ENCODE measurements around the gene KCTD11.

Gene KCTD11

DNA sequence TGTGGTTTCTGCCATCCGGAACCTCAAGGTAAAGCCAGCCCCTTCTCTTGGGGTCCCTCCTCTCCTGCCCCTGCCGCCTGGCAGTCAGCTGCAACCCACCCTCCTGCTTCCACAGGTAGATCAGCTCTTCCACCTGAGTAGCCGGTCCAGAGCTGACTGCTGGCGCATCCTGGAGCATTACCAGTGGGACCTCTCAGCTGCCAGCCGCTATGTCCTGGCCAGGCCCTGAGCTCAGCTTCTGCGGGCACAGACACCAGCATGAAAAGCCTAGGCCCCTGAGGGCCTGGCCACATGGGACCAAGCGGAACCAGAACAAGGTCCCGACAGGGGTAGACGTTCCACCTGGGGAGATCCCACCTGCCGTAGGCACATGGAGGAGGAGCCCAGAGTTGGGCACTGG lies 36.9 kb downstream of the KCTD11 start:
- H2BK5ac ChIP-seq (ENCODE audit: low read length) = no peak overlapping the region
- no peak overlapping the region for H2BK15ac ChIP-seq (ENCODE audit: low read length)
- no peak overlapping the region for H3K4ac ChIP-seq (ENCODE audit: low read length)
- peaks cover 13 to 38% of the 10 kb centered on the region in 2 donors for H3K36me3 ChIP-seq (replicated peaks in 1 of 2; ENCODE audit: control insufficient read depth in 2 of 2, insufficient read depth in 2 of 2, low read length in 2 of 2)
- no peak overlapping the region for H3K18ac ChIP-seq (ENCODE audit: low read length)
- no peak overlapping the region for H2AFZ ChIP-seq (ENCODE audit: low read length)
- H2AK5ac ChIP-seq (ENCODE audit: low read depth, low read length) = no peak overlapping the region
- H2BK120ac ChIP-seq (ENCODE audit: low read depth, low read length) = no peak overlapping the region
- no peaks in the 10 kb centered on the region for H3K79me1 ChIP-seq (ENCODE audit: low read depth, low read length)
- H3K4me1 ChIP-seq (ENCODE audit: control insufficient read depth in 2 of 2, insufficient read depth in 1 of 2, low read depth in 1 of 2, low read length in 2 of 2) = peaks cover 2 to 7% of the 10 kb centered on the region in 2 donors
- H3K9me3 ChIP-seq (replicated peaks in 1 of 2; ENCODE audit: control insufficient read depth in 2 of 2, insufficient read depth in 1 of 2, low read depth in 1 of 2, low read length in 2 of 2) = no peaks in the 10 kb centered on the region
- no peak overlapping the region for H3K4me2 ChIP-seq (ENCODE audit: insufficient read depth, low read length, poor library complexity, severe bottlenecking)
- H3K9ac ChIP-seq (ENCODE audit: low read depth, low read length, poor library complexity) = no peak overlapping the region
- no peak overlapping the region for H3K27ac ChIP-seq (replicated peaks; ENCODE audit: low read length)
- H4K91ac ChIP-seq (ENCODE audit: low read depth, low read length, poor library complexity) = no peak overlapping the region
- no peak overlapping the region for H3K4me3 ChIP-seq (ENCODE audit: low read length in 2 of 2)
- WGBS, 2 donors (ENCODE audit: extremely low coverage in 2 of 2, insufficient read length in 2 of 2, insufficient replicate concordance in 1 of 2) = no CpG with 5 or more reads among the region's 10 CpGs
- no peak overlapping the region for H4K8ac ChIP-seq (ENCODE audit: low read depth, low read length)
- no peak overlapping the region for H3K23ac ChIP-seq (ENCODE audit: low read depth, low read length, poor library complexity)
- H3K27me3 ChIP-seq (ENCODE audit: control insufficient read depth in 3 of 3, insufficient read depth in 3 of 3, low read depth in 1 of 3, low read length in 3 of 3) = peaks cover 0 to 10% (median 8%) of the 10 kb centered on the region in 3 experiments
- H3K14ac ChIP-seq (ENCODE audit: low read length) = no peak overlapping the region
- no peak overlapping the region for H2BK12ac ChIP-seq (ENCODE audit: low read length)
- DNase-seq (ENCODE audit: low spot score) = no peak

DNA sequence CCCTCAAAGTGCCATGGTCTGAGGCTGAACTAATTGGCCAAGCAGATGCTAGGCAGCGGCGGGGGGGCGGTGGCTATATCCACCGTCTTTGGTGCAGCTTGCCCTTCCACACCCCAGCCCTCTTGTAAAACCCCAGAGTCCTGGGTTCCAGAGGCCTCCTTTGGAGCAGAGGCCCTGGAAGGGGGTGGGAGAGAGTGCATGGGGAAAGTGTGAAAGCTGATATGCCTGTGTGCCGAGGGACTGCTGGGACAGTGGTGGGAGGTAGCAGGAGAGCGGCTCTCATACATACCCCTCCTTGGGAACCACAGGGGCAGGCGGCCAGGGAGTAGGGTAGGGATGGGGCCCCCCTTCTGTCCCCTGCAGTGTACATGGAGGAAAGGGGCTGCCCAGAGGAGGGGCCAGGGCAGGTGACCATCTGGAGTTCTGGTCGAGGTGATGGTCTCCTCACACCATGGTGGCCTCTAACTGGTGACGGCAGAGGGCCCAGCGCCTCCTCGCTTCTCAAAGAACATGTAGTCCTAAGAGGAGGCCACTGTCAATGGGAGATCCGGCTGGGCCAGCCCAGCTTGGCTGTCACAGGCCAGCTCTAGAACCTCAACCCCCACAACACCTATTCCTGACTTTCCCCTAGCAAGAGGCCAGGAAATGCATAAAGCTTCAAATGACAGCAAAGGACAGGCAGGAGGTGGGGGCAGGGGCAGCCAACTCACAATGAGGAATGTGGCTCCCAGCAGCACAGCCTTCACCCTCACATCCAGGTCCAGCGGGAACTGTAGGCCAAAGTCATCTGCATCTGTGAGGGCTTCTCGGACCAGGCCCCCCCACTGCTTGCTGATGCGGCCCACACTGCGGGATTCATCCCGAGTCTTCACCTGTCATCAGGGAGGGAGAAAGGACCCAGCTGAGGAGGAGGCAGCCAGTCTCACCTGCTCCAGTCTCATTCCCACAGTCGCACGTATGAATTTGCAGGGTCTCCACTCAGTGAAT lies 38.3 kb downstream of the KCTD11 start:
- H3K18ac ChIP-seq (ENCODE audit: low read length) = no peak overlapping the region
- H2BK15ac ChIP-seq (ENCODE audit: low read length) = no peak overlapping the region
- no peak overlapping the region for H3K4me2 ChIP-seq (ENCODE audit: insufficient read depth, low read length, poor library complexity, severe bottlenecking)
- no peak overlapping the region for H3K9ac ChIP-seq (ENCODE audit: low read depth, low read length, poor library complexity)
- no peak overlapping the region for H3K14ac ChIP-seq (ENCODE audit: low read length)
- H3K79me1 ChIP-seq (ENCODE audit: low read depth, low read length) = no peaks in the 10 kb centered on the region
- H2AFZ ChIP-seq (ENCODE audit: low read length) = no peak overlapping the region
- no peak overlapping the region for H3K23ac ChIP-seq (ENCODE audit: low read depth, low read length, poor library complexity)
- H3K27me3 ChIP-seq (ENCODE audit: control insufficient read depth in 3 of 3, insufficient read depth in 3 of 3, low read depth in 1 of 3, low read length in 3 of 3) = no peaks in the 10 kb centered on the region
- peaks cover 3 to 7% of the 10 kb centered on the region in 2 donors for H3K4me1 ChIP-seq (ENCODE audit: control insufficient read depth in 2 of 2, insufficient read depth in 1 of 2, low read depth in 1 of 2, low read length in 2 of 2)
- no CpG with 5 or more reads among the region's 19 CpGs for WGBS, 2 donors (ENCODE audit: extremely low coverage in 2 of 2, insufficient read length in 2 of 2, insufficient replicate concordance in 1 of 2)
- H2BK12ac ChIP-seq (ENCODE audit: low read length) = no peak overlapping the region
- DNase-seq (ENCODE audit: low spot score) = no peak
- H4K8ac ChIP-seq (ENCODE audit: low read depth, low read length) = no peak overlapping the region
- no peak overlapping the region for H4K91ac ChIP-seq (ENCODE audit: low read depth, low read length, poor library complexity)
- H3K27ac ChIP-seq (replicated peaks; ENCODE audit: low read length) = no peak overlapping the region
- H3K36me3 ChIP-seq (replicated peaks in 1 of 2; ENCODE audit: control insufficient read depth in 2 of 2, insufficient read depth in 2 of 2, low read length in 2 of 2) = peaks cover 13 to 38% of the 10 kb centered on the region in 2 donors
- no peak overlapping the region for H2AK5ac ChIP-seq (ENCODE audit: low read depth, low read length)
- H2BK5ac ChIP-seq (ENCODE audit: low read length) = no peak overlapping the region
- no peaks in the 10 kb centered on the region for H3K9me3 ChIP-seq (replicated peaks in 1 of 2; ENCODE audit: control insufficient read depth in 2 of 2, insufficient read depth in 1 of 2, low read depth in 1 of 2, low read length in 2 of 2)
- no peak overlapping the region for H3K4ac ChIP-seq (ENCODE audit: low read length)
- no peak overlapping the region for H3K4me3 ChIP-seq (ENCODE audit: low read length in 2 of 2)
- no peak overlapping the region for H2BK120ac ChIP-seq (ENCODE audit: low read depth, low read length)

DNA sequence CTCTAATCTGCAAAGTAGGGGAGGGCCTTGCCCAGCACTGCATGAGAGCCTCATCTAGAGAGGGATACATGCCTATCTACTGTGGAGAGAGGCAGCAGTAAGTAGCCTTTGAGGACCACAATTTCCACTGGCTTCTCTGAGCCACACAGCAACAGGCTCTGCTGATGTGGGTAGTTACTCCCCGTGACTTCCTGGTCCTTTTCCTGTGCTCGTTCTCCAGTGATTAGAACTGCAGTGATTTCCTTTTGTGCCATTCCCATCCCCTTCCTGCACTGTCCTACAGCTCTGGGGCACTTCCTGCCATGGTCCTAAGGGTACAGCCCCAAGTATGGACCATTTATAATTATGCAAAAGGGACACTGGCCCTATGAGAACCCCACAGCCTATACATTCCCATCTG lies 39.3 kb downstream of the KCTD11 start:
- Histone ChIP-seq H3K27ac (replicated peaks; ENCODE audit: low read length) (no peak overlapping the region), H3K4ac (ENCODE audit: low read length) (no peak overlapping the region), H3K14ac (ENCODE audit: low read length) (no peak overlapping the region), H4K91ac (ENCODE audit: low read depth, low read length, poor library complexity) (no peak overlapping the region), H2BK120ac (ENCODE audit: low read depth, low read length) (no peak overlapping the region), H3K23ac (ENCODE audit: low read depth, low read length, poor library complexity) (no peak overlapping the region), H2AFZ (ENCODE audit: low read length) (no peak overlapping the region), H3K27me3 (ENCODE audit: control insufficient read depth in 3 of 3, insufficient read depth in 3 of 3, low read depth in 1 of 3, low read length in 3 of 3) (no peaks in the 10 kb centered on the region), H3K4me3 (ENCODE audit: low read length in 2 of 2) (no peak overlapping the region), H3K36me3 (replicated peaks in 1 of 2; ENCODE audit: control insufficient read depth in 2 of 2, insufficient read depth in 2 of 2, low read length in 2 of 2) (peaks cover 13 to 38% of the 10 kb centered on the region in 2 donors), H2AK5ac (ENCODE audit: low read depth, low read length) (no peak overlapping the region), H2BK5ac (ENCODE audit: low read length) (no peak overlapping the region), H3K4me1 (ENCODE audit: control insufficient read depth in 2 of 2, insufficient read depth in 1 of 2, low read depth in 1 of 2, low read length in 2 of 2) (peaks cover 3 to 7% of the 10 kb centered on the region in 2 donors), H3K9ac (ENCODE audit: low read depth, low read length, poor library complexity) (no peak overlapping the region), H2BK12ac (ENCODE audit: low read length) (no peak overlapping the region), H2BK15ac (ENCODE audit: low read length) (no peak overlapping the region), H3K18ac (ENCODE audit: low read length) (no peak overlapping the region), H4K8ac (ENCODE audit: low read depth, low read length) (no peak overlapping the region), H3K9me3 (replicated peaks in 1 of 2; ENCODE audit: control insufficient read depth in 2 of 2, insufficient read depth in 1 of 2, low read depth in 1 of 2, low read length in 2 of 2) (peaks cover 0 to 1% of the 10 kb centered on the region in 2 donors), H3K4me2 (ENCODE audit: insufficient read depth, low read length, poor library complexity, severe bottlenecking) (no peak overlapping the region), H3K79me1 (ENCODE audit: low read depth, low read length) (no peaks in the 10 kb centered on the region)
- no CpG with 5 or more reads among the region's 2 CpGs for WGBS, 2 donors (ENCODE audit: extremely low coverage in 2 of 2, insufficient read length in 2 of 2, insufficient replicate concordance in 1 of 2)
- DNase-seq (ENCODE audit: low spot score) = no peak
